ENCODE results near the gene IGFBP6.

IGFBP6 gene

GRCh38 chr12:53122961-53123468, 25.5 kb downstream of the IGFBP6 start:
- no peak for TF ChIP-seq CTCF (IDR thresholded peaks at IDR 0.05; ENCODE audit: low read depth, low read length, missing control alignments)
- in situ Hi-C loops (cut with HindIII; ENCODE audit: low sequenced_read_pairs), result no loop called here
- DNase-seq (ENCODE audit: low read depth), result no peak
- no peak overlapping the region for H3K4me3 ChIP-seq (ENCODE audit: low read depth, low read length)

GRCh38 chr12:53123578-53124351, 26.3 kb downstream of the IGFBP6 start:
- in situ Hi-C loops (cut with HindIII; ENCODE audit: low sequenced_read_pairs), result no loop called here
- H3K4me3 ChIP-seq (ENCODE audit: low read depth, low read length), result no peak overlapping the region
- DNase-seq (ENCODE audit: low read depth), result no peak
- no peak for TF ChIP-seq CTCF (IDR thresholded peaks at IDR 0.05; ENCODE audit: low read depth, low read length, missing control alignments)

- in situ Hi-C loops (cut with HindIII; ENCODE audit: low sequenced_read_pairs), result no loop called here
Observed at GRCh38 chr12:53124352-53124723, 26.9 kb downstream of the IGFBP6 start.

GRCh38 chr12:53127169-53127568, 29.7 kb downstream of the IGFBP6 start:
- no peak for DNase-seq (ENCODE audit: low read depth)
- in situ Hi-C loops (cut with HindIII; ENCODE audit: low sequenced_read_pairs), result no loop called here
- H3K4me3 ChIP-seq (ENCODE audit: low read depth, low read length), result no peak overlapping the region
- TF ChIP-seq CTCF (IDR thresholded peaks at IDR 0.05; ENCODE audit: low read depth, low read length, missing control alignments), result no peak

More at GRCh38 chr12:53124352-53124723, 26.9 kb downstream of the IGFBP6 start:
- H3K4me3 ChIP-seq (ENCODE audit: low read depth, low read length), result no peak overlapping the region
- TF ChIP-seq CTCF (IDR thresholded peaks at IDR 0.05; ENCODE audit: low read depth, low read length, missing control alignments), result no peak
- no peak for DNase-seq (ENCODE audit: low read depth)

GRCh38 chr12:53128780-53129569, 31.5 kb downstream of the IGFBP6 start:
- TF ChIP-seq CTCF (IDR thresholded peaks at IDR 0.05; ENCODE audit: low read depth, low read length, missing control alignments), result no peak
- in situ Hi-C loops (cut with HindIII; ENCODE audit: low sequenced_read_pairs), result no loop called here
- H3K4me3 ChIP-seq (ENCODE audit: low read depth, low read length), result no peak overlapping the region
- no peak for DNase-seq (ENCODE audit: low read depth)

GRCh38 chr12:53131844-53132243, 34.4 kb downstream of the IGFBP6 start:
- no peak for TF ChIP-seq CTCF (IDR thresholded peaks at IDR 0.05; ENCODE audit: low read depth, low read length, missing control alignments)
- in situ Hi-C loops (cut with HindIII; ENCODE audit: low sequenced_read_pairs), result loop anchor here (5.0 to 10.0 kb wide), 2 partner anchors 55 to 133 kb away; partner anchors contain the start of genes ESPL1 and SPRYD3
- H3K4me3 ChIP-seq (ENCODE audit: low read depth, low read length), result no peak overlapping the region
- DNase-seq (ENCODE audit: low read depth), result no peak
